Parathyroid adenoma (tissue), 2 donors: Measurements from ENCODE around the gene BARX2.

Source experiments
- H2AFZ ChIP-seq: fragments of 300-600 bp; sonication (generic); one replicate; pipeline ENCODE4 v1.7.0; 2017; ENCODE audit warnings: antibody characterized with exemption, mild to moderate bottlenecking
- H3K27ac ChIP-seq: fragments of 300-600 bp; sonication (generic); one replicate; pipeline ENCODE4 v1.7.0; 2017
- H3K27me3 ChIP-seq: fragments of 300-600 bp; sonication (generic); one replicate; pipeline ENCODE4 v1.7.0; 2017; ENCODE audit warnings: low read length; ENCODE audit not compliant: control insufficient read depth, insufficient read depth
- H3K36me3 ChIP-seq: fragments of 300-600 bp; sonication (generic); one replicate; pipeline ENCODE4 v1.7.0; 2017; ENCODE audit warnings: low read length; ENCODE audit not compliant: control insufficient read depth, insufficient read depth
- H3K4me1 ChIP-seq: fragments of 300-600 bp; sonication (generic); one replicate; pipeline ENCODE4 v1.7.0; 2017; ENCODE audit warnings: control low read depth
- H3K4me2 ChIP-seq: fragments of 300-600 bp; sonication (generic); one replicate; pipeline ENCODE4 v1.7.0; 2017; ENCODE audit warnings: low read length
- H3K4me3 ChIP-seq: fragments of 300-600 bp; sonication (generic); one replicate; pipeline ENCODE4 v1.7.0; 2017; ENCODE audit warnings: low read depth, low read length
- H3K79me2 ChIP-seq: fragments of 300-600 bp; sonication (generic); one replicate; pipeline ENCODE4 v1.7.0; 2017; ENCODE audit warnings: control low read depth
- H3K9ac ChIP-seq: fragments of 300-600 bp; sonication (generic); one replicate; pipeline ENCODE4 v1.7.0; 2017; ENCODE audit warnings: mild to moderate bottlenecking
- H3K9me3 ChIP-seq: fragments of 300-600 bp; sonication (generic); one replicate; pipeline ENCODE4 v1.7.0; 2017; ENCODE audit warnings: low read length; ENCODE audit not compliant: control insufficient read depth
- CTCF ChIP-seq: fragments of 300-600 bp; sonication (generic); IDR thresholded peaks from one replicate; pipeline ENCODE4 v1.7.0; 2017; ENCODE audit warnings: antibody characterized with exemption, mild to moderate bottlenecking
- donor health status: primary hyperparathyroidism.

The BARX2 gene

DNA sequence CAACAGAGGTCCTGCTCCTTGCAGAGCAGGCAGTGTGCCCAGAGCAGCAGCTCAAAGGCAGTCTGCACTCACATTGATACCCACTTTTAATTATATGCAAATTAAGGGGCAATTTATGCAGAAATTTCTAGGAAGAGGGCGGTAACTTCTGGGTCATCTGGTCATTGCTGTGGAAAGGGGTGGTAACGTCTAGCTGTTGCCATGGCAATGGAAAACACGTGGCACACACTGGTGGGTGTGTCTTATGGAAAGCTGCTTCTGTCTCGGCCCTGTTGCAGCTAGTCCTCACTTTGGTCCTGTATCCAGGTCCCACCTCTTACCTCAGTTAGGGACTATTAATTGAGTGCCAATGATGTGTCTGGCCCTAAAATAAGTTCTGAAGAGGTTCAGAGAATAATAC is 36.8 kb downstream of the BARX2 start:
- Histone ChIP-seq H3K9ac (no peak overlapping the region), H3K27ac (no peak overlapping the region), H3K4me1 (no peaks in the 10 kb centered on the region), H2AFZ (no peak overlapping the region), H3K4me2 (no peak overlapping the region), H3K27me3 (no peaks in the 10 kb centered on the region), H3K79me2 (no peaks in the 10 kb centered on the region), H3K9me3 (no peaks in the 10 kb centered on the region), H3K4me3 (no peak overlapping the region), H3K36me3 (no peaks in the 10 kb centered on the region)
- no peak for TF ChIP-seq CTCF

DNA sequence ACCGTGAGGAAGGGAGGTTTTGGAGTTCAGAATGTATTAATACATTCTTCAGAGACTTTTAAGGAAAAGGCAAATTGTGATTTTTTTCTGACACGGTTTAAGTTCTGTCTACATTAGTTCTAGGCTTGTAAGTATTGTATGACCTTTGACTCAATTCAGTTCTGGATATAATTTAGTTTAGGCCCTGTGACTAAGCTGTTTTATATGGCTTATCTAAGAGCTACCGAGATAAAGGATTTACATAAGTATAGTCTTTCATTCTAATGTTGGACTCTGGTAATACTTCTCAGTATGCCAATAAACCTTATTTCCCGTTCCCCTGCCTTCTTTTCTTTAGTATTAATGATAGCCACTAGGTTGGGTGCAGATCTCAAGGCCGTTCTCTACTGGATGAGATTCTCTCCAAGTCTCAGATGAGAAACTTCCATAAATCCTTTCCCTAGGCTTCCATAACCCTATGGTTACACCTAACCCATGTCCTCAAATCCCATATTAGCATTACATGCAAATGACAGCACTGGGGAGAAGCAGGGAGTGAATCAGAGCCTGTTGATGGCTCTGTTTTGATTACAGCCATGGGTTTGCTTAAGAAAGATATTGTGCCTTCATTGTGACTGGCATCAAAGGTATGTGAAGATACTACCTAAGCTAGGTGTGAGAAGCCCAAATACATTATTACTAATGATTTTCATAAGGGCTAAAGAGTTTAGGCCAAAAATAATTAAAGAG is 38.7 kb downstream of the BARX2 start:
- Histone ChIP-seq H3K27me3 (no peaks in the 10 kb centered on the region), H3K36me3 (no peaks in the 10 kb centered on the region), H3K9ac (no peak overlapping the region), H3K79me2 (no peaks in the 10 kb centered on the region), H3K4me2 (no peak overlapping the region), H3K27ac (no peak overlapping the region), H2AFZ (no peak overlapping the region), H3K4me3 (no peak overlapping the region), H3K9me3 (no peaks in the 10 kb centered on the region), H3K4me1 (no peaks in the 10 kb centered on the region)
- TF ChIP-seq CTCF: no peak

DNA sequence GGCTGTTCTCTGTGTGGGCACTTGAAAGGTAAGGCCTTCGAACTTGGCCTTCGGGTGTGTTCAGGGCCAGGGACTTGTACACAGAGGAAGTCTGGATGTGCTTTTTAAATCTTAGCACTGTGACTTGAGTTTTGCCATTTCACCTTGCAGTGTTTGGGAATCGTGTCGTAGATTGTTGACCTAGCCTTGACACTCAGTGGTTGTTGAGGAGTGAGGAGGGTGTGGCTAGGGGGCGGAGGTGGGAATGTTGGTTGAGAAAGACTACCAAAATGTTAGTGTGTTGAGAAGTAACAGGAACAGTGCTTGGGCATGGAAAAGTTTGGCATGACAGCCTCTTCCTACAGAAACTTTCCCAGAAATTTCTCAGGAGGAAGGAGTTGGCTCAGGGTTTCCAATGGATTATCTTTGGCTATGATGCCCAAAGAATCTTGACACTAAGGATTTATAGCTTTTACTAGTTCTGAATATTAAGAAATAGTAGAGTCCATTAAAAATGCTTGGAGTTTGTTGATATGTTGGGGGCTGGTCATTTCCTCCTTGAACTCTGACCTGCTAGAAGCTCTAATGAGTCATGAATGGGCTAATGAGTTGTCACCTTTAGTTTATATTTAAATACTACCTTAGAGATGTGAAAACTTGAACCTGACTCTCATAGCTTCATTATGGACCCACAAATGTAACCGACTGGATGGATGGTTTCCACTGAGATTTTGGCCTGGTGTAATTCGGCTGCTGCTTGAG is 40.6 kb downstream of the BARX2 start:
- Histone ChIP-seq H3K27me3 (no peaks in the 10 kb centered on the region), H3K4me3 (no peak overlapping the region), H2AFZ (no peak overlapping the region), H3K9me3 (no peaks in the 10 kb centered on the region), H3K4me1 (no peaks in the 10 kb centered on the region), H3K4me2 (no peak overlapping the region), H3K9ac (no peak overlapping the region), H3K27ac (no peak overlapping the region), H3K79me2 (no peaks in the 10 kb centered on the region), H3K36me3 (no peaks in the 10 kb centered on the region)
- TF ChIP-seq CTCF: no peak

DNA sequence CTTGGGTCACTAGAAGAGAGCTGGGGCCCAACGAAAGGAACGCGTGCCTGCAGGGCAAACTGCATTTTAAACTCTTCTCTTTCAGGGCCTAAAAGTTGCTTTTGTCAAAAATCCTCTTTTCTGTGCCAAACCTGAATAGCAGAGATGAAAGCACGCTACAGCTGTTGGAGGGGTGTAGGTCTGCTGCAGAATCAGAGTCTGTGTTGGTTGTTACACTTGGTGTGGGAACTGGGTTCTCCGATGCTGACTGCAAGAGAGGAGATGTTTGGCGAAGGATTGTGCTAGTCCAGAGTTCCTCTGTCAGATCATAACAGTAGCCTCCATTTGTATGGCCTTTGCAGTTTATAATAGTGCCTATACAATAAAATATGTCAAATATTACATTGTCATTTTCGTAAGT is 41.8 kb downstream of the BARX2 start:
- H2AFZ ChIP-seq: no peak overlapping the region
- H3K4me2 ChIP-seq: no peak overlapping the region
- no peak for TF ChIP-seq CTCF
- H3K4me1 ChIP-seq: no peaks in the 10 kb centered on the region
- no peak overlapping the region for H3K4me3 ChIP-seq
- H3K79me2 ChIP-seq: no peaks in the 10 kb centered on the region
- no peak overlapping the region for H3K9ac ChIP-seq
- H3K27ac ChIP-seq: no peak overlapping the region
- H3K9me3 ChIP-seq: no peaks in the 10 kb centered on the region
- H3K27me3 ChIP-seq: no peaks in the 10 kb centered on the region
- H3K36me3 ChIP-seq: no peaks in the 10 kb centered on the region
